Sigmoid colon (tissue), 4 donors: ENCODE data around the gene ZIC1.

ENCODE experiments used
- CTCF ChIP-seq, 4 experiments: fragments of 450-650 bp in 3 of 4; fragments of 200-600 bp in 1 of 4; IDR thresholded peaks; one replicate each; pipeline ENCODE4 v1.5.1; 2016 to 2019; ENCODE audit warnings: antibody characterized with exemption in 4 of 4, mild to moderate bottlenecking in 3 of 4, moderate library complexity in 2 of 4
- EP300 ChIP-seq, 4 donors: sonication (generic); formaldehyde crosslinking; IDR thresholded peaks; one replicate each; pipeline ENCODE4 v1.6.1; 2017; ENCODE audit warnings: antibody characterized with exemption in 4 of 4
- POLR2A ChIP-seq, 2 donors: fragments of 450-650 bp; IDR thresholded peaks; one replicate each; pipeline ENCODE4 v1.6.1; 2016; ENCODE audit warnings: antibody characterized with exemption in 2 of 2, mild to moderate bottlenecking in 2 of 2, moderate library complexity in 2 of 2

GRCh38 chr3:147380387-147380951 is 28.7 kb upstream of the ZIC1 start:
- TF ChIP-seq CTCF (IDR thresholded peaks at IDR 0.05) (no peak), EP300 (IDR thresholded peaks at IDR 0.05) (no peak), POLR2A (IDR thresholded peaks at IDR 0.05) (no peak)
